ENCODE results near the gene EFL1. TPM values are rescaled to one million over a fixed set of nuclear protein-coding genes. Genes with fewer than 3 reads are reported as not detected.

The EFL1 gene
- total RNA-seq, 2 donors from 2014 or later: 27.4 to 38.9 TPM

GRCh38 chr15:82174471-82175235 is 87.9 kb downstream of the EFL1 start:
- Histone ChIP-seq H3K9ac (ENCODE audit: low read depth in 2 of 2, low read length in 2 of 2) (no peak overlapping the region), H3K4me1 (no peaks in the 10 kb centered on the region), H3K9me3 (no peaks in the 10 kb centered on the region), H3K27me3 (no peaks in the 10 kb centered on the region), H3K27ac (no peak overlapping the region), H3K36me3 (no peaks in the 10 kb centered on the region), H3K4me3 (no peak overlapping the region)
- TF ChIP-seq, protein P1, sequence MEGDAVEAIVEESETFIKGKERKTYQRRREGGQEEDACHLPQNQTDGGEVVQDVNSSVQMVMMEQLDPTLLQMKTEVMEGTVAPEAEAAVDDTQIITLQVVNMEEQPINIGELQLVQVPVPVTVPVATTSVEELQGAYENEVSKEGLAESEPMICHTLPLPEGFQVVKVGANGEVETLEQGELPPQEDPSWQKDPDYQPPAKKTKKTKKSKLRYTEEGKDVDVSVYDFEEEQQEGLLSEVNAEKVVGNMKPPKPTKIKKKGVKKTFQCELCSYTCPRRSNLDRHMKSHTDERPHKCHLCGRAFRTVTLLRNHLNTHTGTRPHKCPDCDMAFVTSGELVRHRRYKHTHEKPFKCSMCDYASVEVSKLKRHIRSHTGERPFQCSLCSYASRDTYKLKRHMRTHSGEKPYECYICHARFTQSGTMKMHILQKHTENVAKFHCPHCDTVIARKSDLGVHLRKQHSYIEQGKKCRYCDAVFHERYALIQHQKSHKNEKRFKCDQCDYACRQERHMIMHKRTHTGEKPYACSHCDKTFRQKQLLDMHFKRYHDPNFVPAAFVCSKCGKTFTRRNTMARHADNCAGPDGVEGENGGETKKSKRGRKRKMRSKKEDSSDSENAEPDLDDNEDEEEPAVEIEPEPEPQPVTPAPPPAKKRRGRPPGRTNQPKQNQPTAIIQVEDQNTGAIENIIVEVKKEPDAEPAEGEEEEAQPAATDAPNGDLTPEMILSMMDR (IDR thresholded peaks at IDR 0.05): no peak
- no peak for DNase-seq
- intact Hi-C loops (cut with DNase I): no loop called here

DNA sequence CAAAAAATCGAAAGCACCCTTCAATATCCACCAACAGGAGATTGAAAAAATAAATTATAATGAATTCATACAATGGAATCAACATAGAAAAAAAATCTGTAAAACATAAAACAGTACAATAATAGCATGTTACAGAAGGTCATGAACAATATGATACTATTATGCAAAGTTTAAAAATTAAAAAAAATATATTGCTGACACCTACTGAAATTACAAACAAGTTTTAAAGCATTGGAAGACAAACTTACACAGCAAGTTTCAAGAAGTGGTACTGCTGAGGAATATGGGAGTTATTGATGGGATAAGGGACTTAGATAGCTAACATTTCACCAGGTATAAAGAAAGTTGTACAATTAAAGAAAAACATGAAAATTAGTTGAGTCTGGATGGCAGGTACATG is 89.4 kb downstream of the EFL1 start:
- H3K4me1 ChIP-seq: no peaks in the 10 kb centered on the region
- TF ChIP-seq, protein P1 (IDR thresholded peaks at IDR 0.05): no peak
- no peaks in the 10 kb centered on the region for H3K36me3 ChIP-seq
- DNase-seq: no peak
- H3K9ac ChIP-seq (ENCODE audit: low read depth in 2 of 2, low read length in 2 of 2): no peak overlapping the region
- no peak overlapping the region for H3K4me3 ChIP-seq
- intact Hi-C loops (cut with DNase I): no loop called here
- H3K27me3 ChIP-seq: no peaks in the 10 kb centered on the region
- no peak overlapping the region for H3K27ac ChIP-seq
- no peaks in the 10 kb centered on the region for H3K9me3 ChIP-seq

DNA sequence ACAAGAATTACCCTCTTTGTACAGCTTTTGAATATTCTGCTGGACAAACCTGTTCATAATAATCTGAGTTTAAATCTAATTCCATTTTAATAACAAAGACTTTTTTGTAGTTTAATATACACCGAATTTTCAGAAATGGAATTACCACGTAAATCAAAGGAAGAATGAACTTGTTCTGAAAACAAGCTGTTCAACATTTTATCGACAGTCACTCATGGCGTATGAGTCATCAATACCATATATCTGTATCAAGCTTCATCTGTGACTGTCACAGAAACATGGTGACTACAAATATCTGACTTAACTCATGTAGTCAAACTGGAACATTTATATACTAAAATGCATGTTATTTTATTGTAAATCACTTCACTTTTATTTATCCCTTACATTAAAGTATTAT is 90.0 kb downstream of the EFL1 start:
- no peaks in the 10 kb centered on the region for H3K9me3 ChIP-seq
- intact Hi-C loops (cut with DNase I): no loop called here

DNA sequence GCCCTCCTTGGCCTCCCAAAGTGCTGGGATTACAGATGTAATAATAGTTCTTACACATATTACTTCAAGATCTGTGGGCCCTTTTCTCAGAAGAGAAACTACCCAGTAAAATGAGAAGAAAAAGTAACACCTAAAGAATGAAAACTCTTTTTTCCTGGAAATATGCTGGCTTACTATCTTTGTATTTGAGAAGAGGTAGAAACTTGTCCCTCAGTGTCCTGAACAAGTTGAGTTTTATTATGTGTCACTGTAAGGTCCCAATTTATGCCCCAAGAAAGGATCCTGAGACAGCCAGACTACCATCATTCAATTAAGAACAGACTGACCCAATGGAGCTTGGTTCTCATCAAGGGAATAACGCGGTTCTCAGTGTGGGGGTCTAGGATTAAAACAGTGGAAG is 93.8 kb downstream of the EFL1 start:
- H3K27ac ChIP-seq: no peak overlapping the region
- H3K9ac ChIP-seq (ENCODE audit: low read depth in 2 of 2, low read length in 2 of 2): no peak overlapping the region
- intact Hi-C loops (cut with DNase I): no loop called here
- no peaks in the 10 kb centered on the region for H3K36me3 ChIP-seq
- no peaks in the 10 kb centered on the region for H3K9me3 ChIP-seq
- TF ChIP-seq, protein P1 (IDR thresholded peaks at IDR 0.05): no peak
- no peak overlapping the region for H3K4me3 ChIP-seq
- no peaks in the 10 kb centered on the region for H3K4me1 ChIP-seq
- DNase-seq: no peak
- H3K27me3 ChIP-seq: no peaks in the 10 kb centered on the region

More for the DNA sequence above, 90.0 kb downstream of the EFL1 start:
- no peak overlapping the region for H3K4me3 ChIP-seq
- H3K27me3 ChIP-seq: no peaks in the 10 kb centered on the region
- H3K27ac ChIP-seq: no peak overlapping the region
- no peaks in the 10 kb centered on the region for H3K36me3 ChIP-seq
- no peak for DNase-seq
- no peak overlapping the region for H3K9ac ChIP-seq (ENCODE audit: low read depth in 2 of 2, low read length in 2 of 2)
- TF ChIP-seq, protein P1 (IDR thresholded peaks at IDR 0.05): no peak
- no peaks in the 10 kb centered on the region for H3K4me1 ChIP-seq

DNA sequence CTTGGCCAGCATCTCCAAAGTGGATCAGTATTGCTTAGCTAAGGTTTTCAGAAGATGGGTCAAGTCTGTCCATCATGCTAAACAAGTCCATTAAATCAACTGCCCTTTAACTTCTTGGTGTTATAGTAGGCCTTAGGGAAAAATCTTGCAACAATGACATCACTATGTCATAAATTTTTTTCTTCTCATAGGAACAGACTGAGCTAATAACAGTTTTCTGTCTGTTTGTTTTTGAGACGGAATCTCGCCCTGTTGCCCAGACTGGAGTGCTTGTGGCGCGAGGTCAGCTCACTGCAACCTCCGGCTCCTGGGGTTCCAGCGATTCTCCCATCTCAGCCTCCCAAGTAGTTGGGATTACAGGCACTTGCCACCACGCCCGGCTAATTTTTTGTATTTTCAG is 94.2 kb downstream of the EFL1 start:
- Histone ChIP-seq H3K36me3 (peaks cover 1% of the 10 kb centered on the region), H3K9ac (ENCODE audit: low read depth in 2 of 2, low read length in 2 of 2) (no peak overlapping the region), H3K4me3 (no peak overlapping the region), H3K4me1 (no peaks in the 10 kb centered on the region), H3K27ac (no peak overlapping the region), H3K27me3 (no peaks in the 10 kb centered on the region), H3K9me3 (no peaks in the 10 kb centered on the region)
- intact Hi-C loops (cut with DNase I): no loop called here
- no peak for DNase-seq
- TF ChIP-seq, protein P1 (IDR thresholded peaks at IDR 0.05): no peak

Measured in colonic mucosa (tissue), 4 donors.